Measurements from ENCODE around the gene KHK.

- no peak for TF ChIP-seq POLR2A (IDR thresholded peaks at IDR 0.05; ENCODE audit: low read length)
- TF ChIP-seq KDM5A (IDR thresholded peaks at IDR 0.05) = no peak
- TF ChIP-seq, protein P1, sequence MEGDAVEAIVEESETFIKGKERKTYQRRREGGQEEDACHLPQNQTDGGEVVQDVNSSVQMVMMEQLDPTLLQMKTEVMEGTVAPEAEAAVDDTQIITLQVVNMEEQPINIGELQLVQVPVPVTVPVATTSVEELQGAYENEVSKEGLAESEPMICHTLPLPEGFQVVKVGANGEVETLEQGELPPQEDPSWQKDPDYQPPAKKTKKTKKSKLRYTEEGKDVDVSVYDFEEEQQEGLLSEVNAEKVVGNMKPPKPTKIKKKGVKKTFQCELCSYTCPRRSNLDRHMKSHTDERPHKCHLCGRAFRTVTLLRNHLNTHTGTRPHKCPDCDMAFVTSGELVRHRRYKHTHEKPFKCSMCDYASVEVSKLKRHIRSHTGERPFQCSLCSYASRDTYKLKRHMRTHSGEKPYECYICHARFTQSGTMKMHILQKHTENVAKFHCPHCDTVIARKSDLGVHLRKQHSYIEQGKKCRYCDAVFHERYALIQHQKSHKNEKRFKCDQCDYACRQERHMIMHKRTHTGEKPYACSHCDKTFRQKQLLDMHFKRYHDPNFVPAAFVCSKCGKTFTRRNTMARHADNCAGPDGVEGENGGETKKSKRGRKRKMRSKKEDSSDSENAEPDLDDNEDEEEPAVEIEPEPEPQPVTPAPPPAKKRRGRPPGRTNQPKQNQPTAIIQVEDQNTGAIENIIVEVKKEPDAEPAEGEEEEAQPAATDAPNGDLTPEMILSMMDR (IDR thresholded peaks at IDR 0.05) = no peak
- TF ChIP-seq POLR2AphosphoS2 (conservative IDR thresholded peaks at IDR 0.05; ENCODE audit: low read length) = no peak
- TF ChIP-seq CHD4 (IDR thresholded peaks at IDR 0.05; ENCODE audit: borderline replicate concordance) = no peak
- no peak for TF ChIP-seq HDAC2 (IDR thresholded peaks at IDR 0.05)
- TF ChIP-seq NPAS2 (CRISPR knock-in tag; IDR thresholded peaks at IDR 0.05; ENCODE audit: borderline replicate concordance) = no peak
- TF ChIP-seq RCOR1 (IDR thresholded peaks at IDR 0.05; ENCODE audit: low read depth, low read length) = no peak
- no peak for TF ChIP-seq MAZ (IDR thresholded peaks at IDR 0.05; ENCODE audit: borderline replicate concordance, low read depth, low read length)
- TF ChIP-seq PBX3 (IDR thresholded peaks at IDR 0.05) = no peak
- TF ChIP-seq, protein P2, sequence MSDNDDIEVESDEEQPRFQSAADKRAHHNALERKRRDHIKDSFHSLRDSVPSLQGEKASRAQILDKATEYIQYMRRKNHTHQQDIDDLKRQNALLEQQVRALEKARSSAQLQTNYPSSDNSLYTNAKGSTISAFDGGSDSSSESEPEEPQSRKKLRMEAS (IDR thresholded peaks at IDR 0.05) = no peak
- TF ChIP-seq RAD21 (conservative IDR thresholded peaks at IDR 0.05 in 1 of 2, IDR thresholded peaks at IDR 0.05 in 1 of 2) = no peak
- no peak for TF ChIP-seq SREBF2 (IDR thresholded peaks at IDR 0.05)
- no peak for TF ChIP-seq BHLHE40 (IDR thresholded peaks at IDR 0.05; ENCODE audit: low read depth, low read length)
Measured at GRCh38 chr2:27131429-27131828, 44.9 kb downstream of the KHK start.

Measured in A549 (cell line).